ENCODE results near the gene LMAN1.

LMAN1 gene

DNA sequence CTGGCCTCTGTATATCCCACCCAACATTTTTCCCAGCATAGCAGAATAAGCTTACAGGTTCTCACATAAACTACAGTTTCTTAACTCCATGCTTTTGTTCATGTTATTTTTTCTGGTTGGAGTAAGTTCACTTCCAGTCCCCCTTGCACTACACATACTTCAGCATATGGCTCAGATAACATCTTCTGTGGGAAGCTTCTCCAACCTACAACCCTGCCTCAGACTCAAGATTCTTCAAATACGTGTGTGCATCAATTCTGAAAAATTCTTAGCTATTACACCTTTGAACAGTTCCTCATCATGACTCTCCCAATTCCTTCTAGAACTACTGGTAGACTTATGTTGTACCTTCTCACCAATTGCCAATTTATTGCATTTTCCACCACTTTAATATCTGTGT is 33.1 kb downstream of the LMAN1 start:
- Histone ChIP-seq H3K4me1 (ENCODE audit: control insufficient read depth in 1 of 2, insufficient read depth in 1 of 2, low read depth in 1 of 2, low read length in 1 of 2) (no peaks in the 10 kb centered on the region), H3K4me3 (ENCODE audit: low read depth in 1 of 2, low read length in 1 of 2) (no peak overlapping the region), H3K9me3 (no peaks in the 10 kb centered on the region), H3K27me3 (no peaks in the 10 kb centered on the region), H3K36me3 (no peaks in the 10 kb centered on the region), H3K27ac (no peak overlapping the region)
- TF ChIP-seq, protein P1, sequence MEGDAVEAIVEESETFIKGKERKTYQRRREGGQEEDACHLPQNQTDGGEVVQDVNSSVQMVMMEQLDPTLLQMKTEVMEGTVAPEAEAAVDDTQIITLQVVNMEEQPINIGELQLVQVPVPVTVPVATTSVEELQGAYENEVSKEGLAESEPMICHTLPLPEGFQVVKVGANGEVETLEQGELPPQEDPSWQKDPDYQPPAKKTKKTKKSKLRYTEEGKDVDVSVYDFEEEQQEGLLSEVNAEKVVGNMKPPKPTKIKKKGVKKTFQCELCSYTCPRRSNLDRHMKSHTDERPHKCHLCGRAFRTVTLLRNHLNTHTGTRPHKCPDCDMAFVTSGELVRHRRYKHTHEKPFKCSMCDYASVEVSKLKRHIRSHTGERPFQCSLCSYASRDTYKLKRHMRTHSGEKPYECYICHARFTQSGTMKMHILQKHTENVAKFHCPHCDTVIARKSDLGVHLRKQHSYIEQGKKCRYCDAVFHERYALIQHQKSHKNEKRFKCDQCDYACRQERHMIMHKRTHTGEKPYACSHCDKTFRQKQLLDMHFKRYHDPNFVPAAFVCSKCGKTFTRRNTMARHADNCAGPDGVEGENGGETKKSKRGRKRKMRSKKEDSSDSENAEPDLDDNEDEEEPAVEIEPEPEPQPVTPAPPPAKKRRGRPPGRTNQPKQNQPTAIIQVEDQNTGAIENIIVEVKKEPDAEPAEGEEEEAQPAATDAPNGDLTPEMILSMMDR (IDR thresholded peaks at IDR 0.05) = no peak

DNA sequence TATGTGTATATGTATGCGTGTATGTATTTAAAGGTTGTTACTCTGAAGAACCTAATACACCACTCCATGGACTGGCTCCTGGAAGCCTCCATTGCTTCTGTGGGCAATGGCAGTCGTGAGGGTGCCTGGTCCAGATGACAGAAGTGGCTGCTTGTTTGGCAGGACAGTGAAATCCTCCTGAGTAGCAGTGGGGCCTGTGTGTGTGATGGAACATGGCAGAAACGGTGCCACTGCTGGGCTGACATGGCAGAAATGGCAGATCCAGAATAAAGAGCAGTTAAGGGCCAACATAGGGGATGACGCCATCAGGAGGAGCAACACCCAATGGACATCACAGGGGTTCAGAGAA is 34.5 kb downstream of the LMAN1 start:
- Histone ChIP-seq H3K27me3 (peaks cover 4% of the 10 kb centered on the region), H3K27ac (no peak overlapping the region), H3K36me3 (no peaks in the 10 kb centered on the region), H3K4me1 (ENCODE audit: control insufficient read depth in 1 of 2, insufficient read depth in 1 of 2, low read depth in 1 of 2, low read length in 1 of 2) (no peaks in the 10 kb centered on the region), H3K4me3 (ENCODE audit: low read depth in 1 of 2, low read length in 1 of 2) (no peak overlapping the region), H3K9me3 (no peaks in the 10 kb centered on the region)
- TF ChIP-seq, protein P1 (IDR thresholded peaks at IDR 0.05) = no peak

DNA sequence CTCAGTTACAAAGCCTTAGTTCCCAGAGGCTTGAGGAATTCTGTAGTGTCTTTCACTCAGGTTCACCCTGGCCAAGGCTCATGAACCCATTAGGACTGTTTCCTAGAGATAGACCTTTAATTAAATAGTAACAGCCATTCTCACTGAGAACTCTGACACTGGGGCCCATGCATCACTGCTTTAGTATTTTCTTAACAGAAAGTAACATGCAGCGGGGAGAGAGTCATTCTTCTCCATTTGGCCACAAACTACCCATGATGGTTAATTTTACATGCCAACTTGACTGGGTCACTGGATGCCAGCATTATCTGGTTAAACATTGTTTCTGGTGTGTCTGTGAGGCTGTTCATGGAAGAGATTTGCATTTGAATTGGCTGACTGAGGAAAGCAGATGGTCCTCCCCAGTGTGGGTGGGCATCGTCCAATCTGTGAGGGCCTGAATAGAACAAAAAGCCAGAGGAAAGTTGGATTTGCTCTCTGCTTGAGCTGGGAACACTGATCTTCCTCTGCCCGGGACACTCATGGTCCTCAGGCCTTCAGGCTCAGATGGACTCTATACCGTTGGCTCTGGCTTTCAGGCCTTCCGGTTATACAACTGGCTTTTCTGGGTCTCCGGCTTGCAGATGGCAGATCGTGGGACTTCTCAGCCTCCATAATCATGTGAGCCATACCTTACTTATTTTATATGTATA is 35.0 kb downstream of the LMAN1 start:
- Histone ChIP-seq H3K9me3 (no peaks in the 10 kb centered on the region), H3K27me3 (peaks cover 8% of the 10 kb centered on the region), H3K4me3 (ENCODE audit: low read depth in 1 of 2, low read length in 1 of 2) (no peak overlapping the region), H3K4me1 (ENCODE audit: control insufficient read depth in 1 of 2, insufficient read depth in 1 of 2, low read depth in 1 of 2, low read length in 1 of 2) (no peaks in the 10 kb centered on the region), H3K27ac (no peak overlapping the region), H3K36me3 (no peaks in the 10 kb centered on the region)
- TF ChIP-seq, protein P1 (IDR thresholded peaks at IDR 0.05) = no peak

DNA sequence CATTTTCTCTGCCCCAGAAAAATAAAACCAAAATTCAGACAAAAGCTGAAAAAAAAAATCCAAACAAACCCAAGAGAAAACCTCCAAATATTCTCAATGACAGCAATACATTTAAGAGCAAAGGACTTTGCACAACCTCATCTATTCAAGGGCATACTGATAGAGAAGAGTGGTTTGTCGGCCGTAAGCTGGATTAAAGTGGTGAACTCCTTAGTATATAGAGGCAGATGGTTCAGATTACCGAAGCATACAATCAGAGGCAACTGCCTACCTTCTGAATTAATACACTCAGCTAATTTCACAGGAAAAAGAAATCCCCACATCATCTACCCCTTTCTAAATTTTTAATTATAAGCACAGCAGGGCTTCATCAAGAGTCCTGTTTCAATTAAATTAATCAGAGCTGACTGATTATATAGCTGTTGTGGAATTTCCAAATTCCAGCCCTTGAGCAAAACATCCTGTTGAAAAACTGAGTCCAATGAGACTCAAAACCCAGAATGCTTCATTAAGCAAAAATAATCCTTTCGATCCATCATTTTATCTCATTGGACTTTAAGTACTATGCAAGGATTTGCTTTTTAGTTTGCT is 40.5 kb downstream of the LMAN1 start, which contains the start of gene CPLX4:
Gene CPLX4 (minus strand): TSS at position 190 of the 591 bp plus-strand sequence. CDS start 187 bp downstream, at position 3.
- H3K27me3 ChIP-seq = peaks cover 38% of the 10 kb centered on the region
- TF ChIP-seq, protein P1 (IDR thresholded peaks at IDR 0.05) = no peak

DNA sequence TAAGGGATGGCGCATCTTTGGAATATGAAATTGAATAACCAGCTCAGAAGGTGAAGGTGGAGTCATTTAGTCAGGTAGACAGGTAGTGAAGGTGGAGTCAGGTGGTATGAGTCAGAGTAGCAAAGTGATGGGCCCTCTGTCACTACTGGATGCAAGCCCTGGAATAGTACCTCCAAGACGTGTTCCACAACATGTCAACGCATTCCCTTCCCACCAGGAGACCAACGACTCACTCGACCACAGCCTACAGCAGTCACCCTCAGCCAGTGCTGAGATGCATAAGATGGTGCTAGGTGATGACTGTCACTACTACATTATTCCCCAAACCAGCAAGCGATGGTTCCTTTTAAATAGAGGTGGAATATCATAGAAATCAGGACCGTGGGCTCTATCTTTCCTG is 47.4 kb downstream of the LMAN1 start:
- Histone ChIP-seq H3K4me3 (ENCODE audit: low read depth in 1 of 2, low read length in 1 of 2) (no peak overlapping the region), H3K4me1 (ENCODE audit: control insufficient read depth in 1 of 2, insufficient read depth in 1 of 2, low read depth in 1 of 2, low read length in 1 of 2) (peaks cover 0 to 5% of the 10 kb centered on the region in 2 experiments), H3K36me3 (no peaks in the 10 kb centered on the region), H3K27ac (no peak overlapping the region), H3K27me3 (peaks cover 67% of the 10 kb centered on the region), H3K9me3 (no peaks in the 10 kb centered on the region)
- TF ChIP-seq, protein P1 (IDR thresholded peaks at IDR 0.05) = no peak

More for the DNA sequence above, 40.5 kb downstream of the LMAN1 start, which contains the start of gene CPLX4:
- Histone ChIP-seq H3K27ac (no peak within 1 kb of the TSS), H3K4me3 (ENCODE audit: low read depth in 1 of 2, low read length in 1 of 2) (no peak within 1 kb of the TSS), H3K4me1 (ENCODE audit: control insufficient read depth in 1 of 2, insufficient read depth in 1 of 2, low read depth in 1 of 2, low read length in 1 of 2) (no peaks in the 10 kb centered on the region), H3K36me3 (no peaks in the 10 kb centered on the region), H3K9me3 (no peaks in the 10 kb centered on the region)
